Urinary bladder (tissue), 4 donors: ENCODE data around the gene RPS6KB1. TPM values are rescaled to one million over a fixed set of nuclear protein-coding genes. Genes with fewer than 3 reads are reported as not detected.
"Not testable (repeated sequence)": the region's sequence is repeated elsewhere in the genome, so short reads cannot be mapped to it uniquely, and the experiment has no call there.

Source experiments
- DNase-seq: peaks from one replicate; pipeline ENCODE4 v3.0.0-alpha.2; 2015; ENCODE audit errors: extremely low spot score
- H3K27ac ChIP-seq: one replicate; pipeline ENCODE4 v1.5.1; 2013; ENCODE audit warnings: low read depth, mild to moderate bottlenecking, moderate library complexity
- H3K36me3 ChIP-seq: one replicate; pipeline ENCODE4 v1.6.1; 2013; ENCODE audit warnings: mild to moderate bottlenecking, moderate library complexity; ENCODE audit not compliant: insufficient read depth
- H3K4me1 ChIP-seq: one replicate; pipeline ENCODE4 v1.6.1; 2013; ENCODE audit warnings: mild to moderate bottlenecking, moderate library complexity; ENCODE audit not compliant: insufficient read depth
- H3K4me3 ChIP-seq: one replicate; pipeline ENCODE4 v1.5.1; 2013; ENCODE audit warnings: low read depth, low read length
- WGBS: extraction: QIAGEN DNeasy Blood & Tissue Kit; methylation state at CpG from one replicate; pipeline ENCODE4 v1.1.7; 2013; 5-methylcytosine and 5-hydroxymethylcytosine counted together
- polyA plus RNA-seq: library from polyadenylated mRNA; stranded (reverse); fragments of 200-250 nt; gene quantifications from one replicate; pipeline ENCODE4 v1.2.3, GENCODE V29; 2013
- total RNA-seq: library from RNA; depleted of rRNA; stranded (reverse); fragments of >200 nt; gene quantifications from one replicate; pipeline ENCODE4 v1.2.3, GENCODE V29; 2014
- donor health status: healthy with polysubstance abuse.
- donor health status: healthy.

The RPS6KB1 gene
- total and polyA plus RNA-seq, 2 donors: 13.2 to 61.8 TPM

DNA sequence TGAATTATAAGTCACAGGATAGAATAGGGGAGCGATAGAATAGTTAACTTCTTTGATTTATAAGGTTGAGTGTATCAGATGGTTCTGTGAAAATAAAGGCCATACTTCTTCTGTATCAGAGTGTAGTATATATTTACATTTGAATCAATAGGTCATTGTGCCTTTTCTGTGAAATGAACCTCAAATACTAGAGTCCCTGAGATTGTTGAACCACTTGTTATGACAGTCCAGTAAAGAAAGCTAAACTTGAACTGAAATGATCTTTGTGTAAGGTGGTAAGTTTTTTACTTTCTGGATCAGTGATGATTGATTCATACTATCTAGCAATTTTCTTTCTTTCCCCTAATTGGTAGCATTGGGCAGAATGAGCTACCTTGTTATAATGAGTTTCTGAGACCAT lies 40.4 kb downstream of the RPS6KB1 start:
- WGBS: 97% methylated on average over 1 of the region's 1 CpG
- H3K4me1 ChIP-seq, H3K36me3 ChIP-seq: not testable (repeated sequence)

DNA sequence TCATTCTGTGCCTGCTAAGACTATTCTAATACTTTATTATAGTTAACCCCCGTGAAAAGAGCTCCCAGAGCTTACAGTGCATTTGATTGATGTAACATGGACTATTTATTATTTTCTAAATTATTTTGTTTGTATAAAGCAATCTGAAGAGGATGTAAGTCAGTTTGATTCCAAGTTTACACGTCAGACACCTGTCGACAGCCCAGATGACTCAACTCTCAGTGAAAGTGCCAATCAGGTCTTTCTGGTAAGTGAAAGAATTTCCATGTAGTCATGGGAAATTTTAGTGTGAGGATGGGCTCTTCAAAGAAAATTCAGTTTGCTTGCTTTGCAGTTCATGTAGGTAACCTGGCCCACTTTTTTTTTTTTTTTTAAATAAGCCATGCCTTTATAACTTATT lies 47.8 kb downstream of the RPS6KB1 start:
- H3K4me3 ChIP-seq, H3K36me3 ChIP-seq, H3K4me1 ChIP-seq, H3K27ac ChIP-seq, DNase-seq: not testable (repeated sequence)
- 80% methylated on average over 3 of the region's 3 CpGs for WGBS

More for the DNA sequence above, 40.4 kb downstream of the RPS6KB1 start:
- not testable (repeated sequence) for DNase-seq, H3K4me3 ChIP-seq, H3K27ac ChIP-seq

DNA sequence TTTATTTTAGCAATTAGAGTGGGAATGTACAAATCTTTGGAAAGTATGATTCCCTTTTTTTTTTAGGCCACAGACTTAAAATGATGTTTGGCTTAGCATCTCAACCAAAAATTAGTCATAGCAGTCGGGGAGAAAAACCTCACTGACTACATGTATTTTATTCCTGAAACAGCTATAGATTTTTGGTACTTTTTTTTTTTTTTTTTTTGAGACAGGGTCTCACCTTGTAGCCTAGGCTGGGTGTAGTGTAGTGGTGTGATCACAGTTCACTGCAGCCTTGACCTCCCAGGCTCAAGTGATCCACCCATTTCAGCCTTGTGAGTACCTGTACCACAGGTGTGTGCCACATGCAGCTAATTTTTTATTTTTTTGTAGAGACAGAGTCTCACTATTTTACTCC lies 48.2 kb downstream of the RPS6KB1 start:
- Histone ChIP-seq H3K4me3 (no peak overlapping the region), H3K4me1 (no peaks in the 10 kb centered on the region), H3K36me3 (peaks cover 2% of the 10 kb centered on the region), H3K27ac (no peak overlapping the region)
- no peak for DNase-seq
- 86% methylated on average over 1 of the region's 1 CpG for WGBS

DNA sequence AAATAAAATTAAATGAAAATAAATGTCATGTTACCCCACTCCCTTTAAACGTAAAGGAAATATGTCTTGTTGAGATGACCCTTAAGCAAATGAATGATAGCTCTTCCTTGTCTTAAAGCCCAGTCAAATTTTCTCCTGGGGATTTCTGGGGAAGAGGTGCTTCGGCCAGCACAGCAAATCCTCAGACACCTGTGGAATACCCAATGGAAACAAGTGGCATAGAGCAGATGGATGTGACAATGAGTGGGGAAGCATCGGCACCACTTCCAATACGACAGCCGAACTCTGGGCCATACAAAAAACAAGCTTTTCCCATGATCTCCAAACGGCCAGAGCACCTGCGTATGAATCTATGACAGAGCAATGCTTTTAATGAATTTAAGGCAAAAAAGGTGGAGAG lies 53.5 kb downstream of the RPS6KB1 start:
- not testable (repeated sequence) for DNase-seq, H3K4me1 ChIP-seq, H3K4me3 ChIP-seq, H3K27ac ChIP-seq, H3K36me3 ChIP-seq
- 89% methylated on average over 7 of the region's 7 CpGs for WGBS

DNA sequence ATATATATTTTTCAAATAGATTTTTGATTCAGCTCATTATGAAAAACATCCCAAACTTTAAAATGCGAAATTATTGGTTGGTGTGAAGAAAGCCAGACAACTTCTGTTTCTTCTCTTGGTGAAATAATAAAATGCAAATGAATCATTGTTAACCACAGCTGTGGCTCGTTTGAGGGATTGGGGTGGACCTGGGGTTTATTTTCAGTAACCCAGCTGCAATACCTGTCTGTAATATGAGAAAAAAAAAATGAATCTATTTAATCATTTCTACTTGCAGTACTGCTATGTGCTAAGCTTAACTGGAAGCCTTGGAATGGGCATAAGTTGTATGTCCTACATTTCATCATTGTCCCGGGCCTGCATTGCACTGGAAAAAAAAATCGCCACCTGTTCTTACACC lies 54.4 kb downstream of the RPS6KB1 start:
- not testable (repeated sequence) for H3K4me1 ChIP-seq, H3K27ac ChIP-seq, H3K4me3 ChIP-seq, DNase-seq, H3K36me3 ChIP-seq
- WGBS: 80% methylated on average over 4 of the region's 4 CpGs

DNA sequence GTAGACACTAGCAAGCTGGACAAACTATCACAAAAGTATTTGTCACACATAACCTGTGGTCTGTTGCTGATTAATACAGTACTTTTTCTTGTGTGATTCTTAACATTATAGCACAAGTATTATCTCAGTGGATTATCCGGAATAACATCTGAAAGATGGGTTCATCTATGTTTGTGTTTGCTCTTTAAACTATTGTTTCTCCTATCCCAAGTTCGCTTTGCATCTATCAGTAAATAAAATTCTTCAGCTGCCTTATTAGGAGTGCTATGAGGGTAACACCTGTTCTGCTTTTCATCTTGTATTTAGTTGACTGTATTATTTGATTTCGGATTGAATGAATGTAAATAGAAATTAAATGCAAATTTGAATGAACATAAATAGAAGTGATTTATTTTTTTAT lies 57.1 kb downstream of the RPS6KB1 start:
- WGBS: 86% methylated on average over 3 of the region's 3 CpGs
- H3K27ac ChIP-seq: no peak overlapping the region
- H3K4me1 ChIP-seq: no peaks in the 10 kb centered on the region
- DNase-seq: no peak
- H3K36me3 ChIP-seq: no peaks in the 10 kb centered on the region
- no peak overlapping the region for H3K4me3 ChIP-seq

DNA sequence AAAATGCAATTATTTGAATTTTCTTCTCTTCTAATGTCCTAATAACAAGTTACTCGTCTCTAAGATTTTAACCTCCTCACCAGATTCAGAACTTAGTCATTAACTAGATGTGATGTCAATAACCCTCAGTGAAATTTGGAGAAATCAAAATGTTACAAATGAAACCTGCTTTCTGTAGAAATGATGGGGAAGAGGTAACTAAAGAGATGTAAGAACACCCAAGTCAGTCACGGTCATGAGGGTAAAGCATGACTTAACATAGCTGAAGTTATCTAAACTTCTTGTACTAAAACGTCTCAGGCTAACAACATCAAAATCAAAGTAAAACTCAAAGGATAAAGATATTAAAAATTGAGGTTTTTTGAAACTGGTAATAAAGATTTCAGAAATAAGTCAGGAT lies 61.9 kb downstream of the RPS6KB1 start:
- Histone ChIP-seq H3K27ac (no peak overlapping the region), H3K4me3 (no peak overlapping the region), H3K36me3 (no peaks in the 10 kb centered on the region), H3K4me1 (no peaks in the 10 kb centered on the region)
- WGBS: 84% methylated on average over 3 of the region's 3 CpGs
- no peak for DNase-seq

DNA sequence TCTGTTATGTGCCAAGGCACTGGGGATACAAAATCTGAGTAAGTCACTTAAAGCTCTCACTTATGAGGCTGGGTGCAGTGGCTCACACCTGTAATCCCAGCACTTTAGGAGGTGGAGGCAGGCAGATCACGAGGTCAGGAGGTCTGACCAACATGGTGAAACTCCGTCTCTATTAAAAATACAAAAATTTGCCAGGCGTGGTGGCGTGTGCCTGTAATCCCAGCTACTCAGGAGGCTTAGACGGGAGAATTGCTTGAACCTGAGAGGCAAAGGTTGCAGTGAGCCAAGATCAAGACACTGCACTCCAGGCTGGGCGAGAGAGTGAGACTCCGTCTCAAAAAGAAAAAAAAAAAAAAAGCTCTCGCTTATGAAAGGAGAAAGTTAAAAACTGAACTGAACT lies 66.7 kb downstream of the RPS6KB1 start:
- not testable (repeated sequence) for H3K4me3 ChIP-seq, H3K4me1 ChIP-seq, DNase-seq, H3K36me3 ChIP-seq, H3K27ac ChIP-seq
- 97% methylated on average over 8 of the region's 8 CpGs for WGBS

DNA sequence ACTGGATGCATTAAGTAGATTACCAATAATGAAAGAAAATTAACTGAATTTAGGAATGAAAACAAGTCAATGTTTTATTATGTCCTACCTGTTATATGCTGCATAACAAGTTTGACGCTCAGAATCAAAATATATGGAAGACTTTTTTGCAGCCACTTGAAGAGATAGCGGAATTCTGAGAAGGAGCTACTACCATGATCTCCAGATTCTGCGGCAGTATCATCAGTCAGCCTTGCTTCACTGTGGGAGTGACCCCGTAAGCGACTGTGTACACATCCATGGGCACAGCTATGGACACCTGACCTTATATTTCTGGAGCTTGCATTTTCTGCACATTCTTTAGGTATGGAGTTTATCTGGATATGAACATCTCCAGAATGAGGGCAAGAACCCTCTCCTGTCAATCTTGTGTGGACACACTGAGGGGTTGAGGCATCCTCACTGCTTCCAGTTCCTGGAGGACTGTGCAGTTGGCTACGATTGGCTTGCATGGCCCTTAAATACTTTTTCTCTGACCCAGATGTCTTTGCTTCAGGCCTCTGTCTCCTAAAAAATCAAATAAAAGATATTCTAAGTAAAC lies 69.9 kb downstream of the RPS6KB1 start:
- WGBS: 91% methylated on average over 6 of the region's 6 CpGs
- DNase-seq: no peak
- no peak overlapping the region for H3K27ac ChIP-seq
- H3K4me3 ChIP-seq: no peak overlapping the region
- no peaks in the 10 kb centered on the region for H3K36me3 ChIP-seq
- H3K4me1 ChIP-seq: no peaks in the 10 kb centered on the region

DNA sequence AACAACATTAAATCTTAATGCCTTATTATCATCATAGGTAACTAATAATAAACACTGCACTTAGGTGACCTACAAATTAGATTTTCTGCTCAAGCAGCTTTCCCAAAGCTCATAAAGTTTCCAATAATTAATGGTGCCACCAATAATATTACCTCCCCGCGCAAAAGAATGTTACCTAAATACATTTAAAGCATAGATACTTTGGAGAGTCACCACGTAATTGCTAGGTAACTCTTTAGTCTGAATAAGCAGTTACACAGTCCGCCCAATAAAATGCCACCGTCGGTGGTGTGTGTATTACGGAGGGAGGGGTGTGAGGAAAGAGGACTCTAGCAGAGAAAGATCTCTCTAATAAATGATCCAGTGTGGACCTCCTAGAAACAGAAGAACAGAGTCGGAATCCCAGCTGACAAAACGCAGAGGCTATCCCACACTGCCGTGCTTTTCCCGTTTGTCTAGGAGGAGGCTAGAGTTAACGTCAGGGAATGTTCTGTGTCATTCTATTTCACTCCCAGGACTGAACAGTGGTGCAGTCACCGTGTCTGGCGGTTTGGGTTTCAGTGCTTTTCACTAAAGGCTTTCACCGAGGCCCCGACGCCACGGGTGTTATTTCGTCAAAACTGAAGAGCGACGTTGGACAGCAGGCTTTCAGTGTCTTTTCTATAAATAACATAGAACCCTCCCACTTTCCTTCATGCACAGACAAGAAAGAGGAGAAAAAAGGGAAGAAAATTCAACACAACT lies 71.0 kb downstream of the RPS6KB1 start:
- peak overlapping the region; percentile 78 for H3K4me3 ChIP-seq
- DNase-seq: peak; percentile 39
- H3K4me1 ChIP-seq: no peaks in the 10 kb centered on the region
- WGBS: 3% methylated on average over 21 of the region's 21 CpGs
- no peaks in the 10 kb centered on the region for H3K36me3 ChIP-seq
- peak overlapping the region; percentile 90 for H3K27ac ChIP-seq

DNA sequence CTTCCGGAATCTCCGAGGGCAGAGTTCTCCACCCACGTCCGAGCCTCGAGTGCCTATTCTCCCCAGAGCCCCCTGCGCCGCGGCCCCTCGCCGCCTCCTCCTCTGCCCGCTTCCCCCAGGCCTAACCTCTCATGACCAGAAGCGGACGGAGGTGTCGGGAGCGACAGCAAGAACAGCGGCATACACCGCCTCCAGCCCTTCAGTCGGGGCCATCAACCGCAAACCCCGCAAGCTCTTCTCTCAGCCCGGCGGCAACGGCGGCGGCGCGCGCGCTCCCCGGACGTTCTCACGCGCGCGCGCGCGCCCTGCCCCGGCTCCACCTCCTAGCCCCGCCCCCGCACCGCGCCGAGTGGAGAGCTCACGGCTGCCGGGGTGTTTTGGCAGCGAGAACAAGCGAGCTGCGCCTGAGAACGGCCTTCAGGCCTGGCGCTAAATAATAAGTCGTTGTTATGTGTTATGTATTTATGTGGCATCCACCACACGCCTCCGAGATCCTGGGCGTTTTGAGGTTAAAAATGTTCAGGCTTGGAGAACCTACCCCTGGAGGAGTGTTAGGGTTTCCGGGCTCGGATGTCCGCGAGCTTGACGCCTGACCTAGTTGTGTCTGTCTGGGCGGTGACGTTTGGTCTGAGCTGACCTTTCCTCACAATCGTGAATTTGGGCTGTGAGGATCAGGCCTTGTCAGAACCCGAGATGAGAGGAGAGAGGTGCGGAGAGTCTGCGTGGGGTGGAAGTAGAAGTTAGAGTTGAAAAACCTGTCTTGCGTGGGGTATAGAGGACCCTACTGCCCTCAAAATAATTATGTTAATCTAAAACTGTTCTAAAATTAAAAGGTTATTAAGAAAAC lies 71.8 kb downstream of the RPS6KB1 start, which contains the start of gene RNFT1:
TSS of gene RNFT1 (minus strand) at position 259 of the 847 bp plus-strand sequence. CDS start at position 182, 77 bp downstream.
- 3% methylated on average over 67 of the region's 67 CpGs for WGBS
- H3K27ac ChIP-seq: peak within 1 kb of the TSS; percentile 90
- H3K4me1 ChIP-seq: no peaks in the 10 kb centered on the region
- no peaks in the 10 kb centered on the region for H3K36me3 ChIP-seq
- DNase-seq: peak; percentile 77
- peak within 1 kb of the TSS; percentile 78 for H3K4me3 ChIP-seq

DNA sequence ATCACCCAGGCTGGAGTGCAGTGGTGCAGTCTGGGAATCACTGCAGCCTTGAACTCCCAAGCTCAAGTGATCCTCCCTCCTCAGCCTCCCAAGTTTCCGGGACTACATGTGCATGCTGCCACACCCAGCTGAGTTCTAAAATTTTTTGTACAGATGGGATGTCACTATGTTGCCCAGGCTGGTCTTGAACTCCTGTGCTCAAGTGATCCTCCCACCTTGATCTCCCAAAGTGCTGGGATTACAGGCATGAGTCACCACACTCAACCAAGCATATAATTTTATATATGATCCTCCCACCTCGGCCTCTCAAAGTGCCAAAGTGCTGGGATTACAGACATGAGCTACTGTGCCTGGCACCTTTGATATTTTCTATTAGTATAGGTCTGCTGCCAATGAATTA lies 78.8 kb downstream of the RPS6KB1 start:
- not testable (repeated sequence) for H3K36me3 ChIP-seq, DNase-seq, H3K4me1 ChIP-seq, H3K4me3 ChIP-seq, H3K27ac ChIP-seq
- 88% methylated on average over 2 of the region's 2 CpGs for WGBS

DNA sequence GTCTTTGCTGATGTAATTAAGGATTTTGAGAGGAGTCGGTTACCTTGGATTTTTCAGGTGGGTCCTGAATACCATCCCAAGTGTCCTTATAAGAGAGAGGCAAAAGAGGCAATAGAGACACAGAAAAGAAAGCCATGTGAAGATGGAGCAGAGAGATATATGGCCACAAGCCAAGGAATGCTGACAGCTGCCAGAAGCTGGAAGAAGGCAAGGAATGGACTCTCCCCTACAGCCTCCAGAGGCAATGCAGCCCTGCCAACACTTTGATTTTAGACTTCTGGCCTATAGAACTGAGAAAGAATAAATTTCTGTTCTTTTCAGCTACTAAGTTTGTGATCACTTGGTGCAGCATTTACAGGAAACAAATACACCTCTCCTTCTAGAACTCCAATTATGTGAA lies 79.9 kb downstream of the RPS6KB1 start:
- WGBS: 96% methylated on average over 1 of the region's 1 CpG
- no peak for DNase-seq
- H3K27ac ChIP-seq: no peak overlapping the region
- H3K4me3 ChIP-seq: no peak overlapping the region
- no peaks in the 10 kb centered on the region for H3K4me1 ChIP-seq
- H3K36me3 ChIP-seq: no peaks in the 10 kb centered on the region

DNA sequence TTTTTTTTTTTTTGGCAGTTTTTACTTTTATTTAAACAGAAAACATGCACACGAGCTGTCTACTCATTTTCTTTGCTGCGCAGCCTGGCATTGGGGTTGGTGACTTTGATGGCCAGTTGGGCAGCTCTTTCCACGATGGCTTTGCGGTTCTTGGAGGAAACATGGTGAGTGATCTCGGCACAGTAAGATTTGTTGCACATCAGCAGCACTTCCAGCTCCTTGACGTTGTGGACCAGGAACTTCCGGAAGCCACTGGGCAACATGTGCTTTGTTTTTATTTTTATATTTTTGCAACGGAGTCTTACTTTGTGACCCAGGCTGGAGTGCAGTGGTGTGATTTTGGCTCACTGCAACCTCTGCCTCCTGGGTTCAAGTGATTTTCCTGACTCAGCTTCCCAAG lies 80.6 kb downstream of the RPS6KB1 start:
- not testable (repeated sequence) for H3K36me3 ChIP-seq, H3K27ac ChIP-seq, H3K4me3 ChIP-seq, H3K4me1 ChIP-seq, DNase-seq
- whole genome bisulfite sequencing: 89% methylated on average over 8 of the region's 8 CpGs
